ENCODE results near the gene KRTDAP. TPM values are rescaled to one million over a fixed set of nuclear protein-coding genes. Genes with fewer than 3 reads are reported as not detected.

The KRTDAP gene
- total and polyA plus RNA-seq, 10 of the 15 experiments (the other 5 are each of a cell fraction or from before 2014, with no cell fraction given): 0.23 TPM; not detected in 9

GRCh38 chr19:35529241-35530218 is 39.3 kb upstream of the KRTDAP start:
- RAD21 ChIA-PET (ENCODE audit: unreplicated experiment): no interaction called here
- in situ Hi-C loops (cut with MboI): no loop called here
- Histone ChIP-seq H3K4me3 (no peak overlapping the region), H3K4me2 (ENCODE audit: control insufficient read depth, insufficient read depth) (no peak overlapping the region), H4K20me1 (ENCODE audit: control insufficient read depth, insufficient read depth) (no peaks in the 10 kb centered on the region), H3K9me3 (replicated peaks; ENCODE audit: control insufficient read depth, insufficient read depth, low read length) (no peaks in the 10 kb centered on the region), H3K4me1 (ENCODE audit: control insufficient read depth, insufficient read depth, low read length) (peaks cover 7% of the 10 kb centered on the region), H3K36me3 (ENCODE audit: control insufficient read depth in 2 of 2, insufficient read depth in 2 of 2, low read length in 1 of 2) (no peaks in the 10 kb centered on the region), H3K27ac (ENCODE audit: control insufficient read depth, insufficient read depth) (no peak overlapping the region), H3K9ac (ENCODE audit: control insufficient read depth, insufficient read depth, low read length) (no peak overlapping the region), H3K27me3 (replicated peaks in 1 of 2; ENCODE audit: control insufficient read depth in 2 of 2, insufficient read depth in 2 of 2, low read length in 1 of 2) (peaks cover 0 to 13% of the 10 kb centered on the region in 2 experiments; a peak in 3 of 4 replicates), H3K79me2 (ENCODE audit: control insufficient read depth, insufficient read depth, low read length) (no peaks in the 10 kb centered on the region), H2AFZ (ENCODE audit: control insufficient read depth, low read depth, low read length) (no peak overlapping the region)
- no peak for ATAC-seq
- FAIRE-seq: no peak
- no peak for DNase-seq (ENCODE audit: low read depth, low spot score)
- TF ChIP-seq YBX1 (IDR thresholded peaks at IDR 0.05): no peak
- TF ChIP-seq TBL1XR1 (IDR thresholded peaks at IDR 0.05; ENCODE audit: low read depth, low read length): no peak
- no peak for TF ChIP-seq SMC3 (IDR thresholded peaks at IDR 0.05; ENCODE audit: borderline replicate concordance, low read length)
- no peak for TF ChIP-seq CREB1 (IDR thresholded peaks at IDR 0.05; ENCODE audit: low read depth)
- TF ChIP-seq IKZF1 (conservative IDR thresholded peaks at IDR 0.05): no peak
- TF ChIP-seq NR2C1 (IDR thresholded peaks at IDR 0.05): no peak
- TF ChIP-seq BCL3 (IDR thresholded peaks at IDR 0.05; ENCODE audit: borderline replicate concordance, insufficient read depth, low read depth, low read length, poor library complexity, severe bottlenecking): no peak
- TF ChIP-seq IRF5 (IDR thresholded peaks at IDR 0.05; ENCODE audit: borderline replicate concordance): no peak
- TF ChIP-seq TCF3 (IDR thresholded peaks at IDR 0.05; ENCODE audit: borderline replicate concordance, insufficient read depth, low read depth, low read length): no peak
- no peak for TF ChIP-seq POLR2AphosphoS2 (IDR thresholded peaks at IDR 0.05; ENCODE audit: low read depth, low read length)
- TF ChIP-seq MEF2A (IDR thresholded peaks at IDR 0.05; ENCODE audit: insufficient read depth, low read depth, low read length): no peak
- no peak for TF ChIP-seq FOXK2 (IDR thresholded peaks at IDR 0.05)
- no peak for TF ChIP-seq EZH2 (IDR thresholded peaks at IDR 0.05; ENCODE audit: borderline replicate concordance, control insufficient read depth, low read depth, low read length)
- no peak for TF ChIP-seq ZBED1 (IDR thresholded peaks at IDR 0.05; ENCODE audit: borderline replicate concordance)
- no peak for TF ChIP-seq USF1 (IDR thresholded peaks at IDR 0.05; ENCODE audit: borderline replicate concordance, extremely low read length, insufficient read depth, low read depth, low read length)
- no peak for TF ChIP-seq NFXL1 (IDR thresholded peaks at IDR 0.05; ENCODE audit: borderline replicate concordance)
- no TSS peak for BruUV-seq (replicated peaks)
- CTCF ChIA-PET: interaction anchor here (0.9 to 3.3 kb wide), 3 partner anchors 9 to 19 kb away, joined by 3 to 11 read pairs (median 7); no protein-coding TSS in a partner anchor
- SMC1A ChIA-PET (ENCODE audit: uncharacterized antibody, unreplicated experiment): interaction anchor here (1.0 kb wide), 1 partner anchor 21 kb away, joined by 4 read pairs; no protein-coding TSS in a partner anchor
- WGBS (ENCODE audit: insufficient coverage, insufficient replicate concordance, low lambda C conversion rate, missing lambda C conversion rate): 20% methylated on average over 19 of the region's 19 CpGs
- intact Hi-C loops (cut with micrococcal nuclease; ENCODE audit: unreplicated experiment): no loop called here
- POLR2A ChIA-PET: interaction anchor here (0.5 kb wide), 1 partner anchor 287 kb away, joined by 3 read pairs; no protein-coding TSS in a partner anchor

Measured in GM12878 (cell line).